B cell (primary cell): ENCODE measurements around the gene PPP1R3E. TPM values are rescaled to one million over a fixed set of nuclear protein-coding genes. Genes with fewer than 3 reads are reported as not detected.

ENCODE experiments used
- ATAC-seq: fragments of 200-7000 bp; cut with Tn5 transposase; one replicate; pipeline ENCODE4 v1.10.0; 2021; ENCODE audit warnings: low read depth, mild to moderate bottlenecking, moderate number of reproducible peaks, moderate library complexity
- CTCF ChIA-PET: fragments of 350-600 bp; sonication (Branson Sonifier 250); formaldehyde crosslinking; loops from one replicate; lab custom pipeline; 2021; ENCODE audit warnings: antibody characterized with exemption, inconsistent platforms; lab: Charles Lee
- POLR2A ChIA-PET: fragments of 350-600 bp; sonication (Branson Sonifier 250); formaldehyde crosslinking; loops from one replicate; lab custom pipeline; 2021; ENCODE audit warnings: antibody characterized with exemption; lab: Charles Lee
- DNase-seq: peaks from one replicate; pipeline ENCODE4 v3.0.0; 2013
- H2AFZ ChIP-seq: 2 replicates; pipeline ENCODE4 v1.6.1; 2012; ENCODE audit warnings: mild to moderate bottlenecking, low read depth, low read length; ENCODE audit not compliant: insufficient read depth, poor library complexity, severe bottlenecking
- H3K27ac ChIP-seq, 2 donors: 1 replicate in 1 of 2; 2 replicates in 1 of 2; pipeline ENCODE4 v1.5.1; 2012 to 2013; ENCODE audit warnings: low read length in 2 of 2, mild to moderate bottlenecking in 2 of 2, moderate library complexity in 1 of 2
- H3K27me3 ChIP-seq, 4 experiments: fragments of 200-600 bp in 1 of 4; sonication (generic) in 1 of 4; replicated peaks in 1 of 4; 1 replicate in 2 of 4; 2 replicates in 2 of 4; pipeline versions ENCODE4 v1.6.1 to v1.7.0; 2013 to 2016; ENCODE audit warnings: low read length in 3 of 4, mild to moderate bottlenecking in 2 of 4, mixed read lengths in 1 of 4, moderate library complexity in 1 of 4; ENCODE audit not compliant: insufficient read depth in 4 of 4, control insufficient read depth in 3 of 4; ENCODE audit errors: control extremely low read depth in 1 of 4
- H3K36me3 ChIP-seq, 2 experiments: replicated peaks in 1 of 2; 1 replicate in 1 of 2; 2 replicates in 1 of 2; pipeline versions ENCODE4 v1.6.1 to v1.7.1; 2013; ENCODE audit warnings: low read length in 1 of 2; ENCODE audit not compliant: insufficient read depth in 2 of 2, control insufficient read depth in 1 of 2; ENCODE audit errors: control extremely low read depth in 1 of 2, extremely low read depth in 1 of 2
- H3K4me1 ChIP-seq, 2 donors: fragments of 200-600 bp in 1 of 2; sonication (generic) in 1 of 2; 1 replicate in 1 of 2; 2 replicates in 1 of 2; pipeline versions ENCODE4 v1.5.1 to v1.6.1; 2013 to 2017; ENCODE audit warnings: low read length in 2 of 2; ENCODE audit not compliant: control insufficient read depth in 2 of 2, insufficient read depth in 2 of 2
- H3K4me2 ChIP-seq: replicated peaks from 2 replicates; pipeline ENCODE3; 2012; ENCODE audit warnings: mild to moderate bottlenecking, low read depth, low read length; ENCODE audit not compliant: poor library complexity, severe bottlenecking
- H3K4me3 ChIP-seq, 5 experiments: fragments of 200-600 bp in 1 of 5; sonication (generic) in 1 of 5; 1 replicate in 3 of 5; 2 replicates in 2 of 5; pipeline versions ENCODE4 v1.5.1 to v1.7.0; 2011 to 2016; ENCODE audit warnings: low read length in 4 of 5, mild to moderate bottlenecking in 4 of 5, low read depth in 2 of 5, control low read depth in 1 of 5, moderate library complexity in 1 of 5; ENCODE audit not compliant: insufficient read depth in 1 of 5; ENCODE audit errors: control extremely low read depth in 1 of 5, extremely low read depth in 1 of 5
- H3K79me2 ChIP-seq: fragments of 200-600 bp; sonication (generic); one replicate; pipeline ENCODE4 v1.6.0; 2016; ENCODE audit warnings: low read length; ENCODE audit not compliant: control insufficient read depth, insufficient read depth
- H3K9ac ChIP-seq: fragments of 200-600 bp; sonication (generic); 2 replicates; pipeline ENCODE4 v1.6.1; 2017; ENCODE audit warnings: mild to moderate bottlenecking, low read length, moderate library complexity
- H3K9me3 ChIP-seq, 3 donors: one replicate each; pipeline versions ENCODE4 v1.6.1 to v1.7.1; 2013; ENCODE audit warnings: low read length in 2 of 3; ENCODE audit not compliant: control insufficient read depth in 2 of 3, insufficient read depth in 1 of 3; ENCODE audit errors: control extremely low read depth in 1 of 3
- H4K20me1 ChIP-seq: 2 replicates; pipeline ENCODE4 v1.6.0; 2012; ENCODE audit warnings: mild to moderate bottlenecking, low read length; ENCODE audit not compliant: insufficient read depth, control insufficient read depth, poor library complexity, severe bottlenecking
- H3K27ac Mint-ChIP-seq: one replicate; pipeline ENCODE4 v1.8.0; 2021; ENCODE audit warnings: mixed read lengths
- H3K27me3 Mint-ChIP-seq: one replicate; pipeline ENCODE4 v1.8.0; 2021; ENCODE audit warnings: mixed read lengths
- H3K4me1 Mint-ChIP-seq: one replicate; pipeline ENCODE4 v1.8.0; 2021; ENCODE audit warnings: mixed read lengths
- H3K4me3 Mint-ChIP-seq: one replicate; pipeline ENCODE4 v1.8.0; 2021; ENCODE audit warnings: mixed read lengths
- H3K9me3 Mint-ChIP-seq: one replicate; pipeline ENCODE4 v1.8.0; 2022; ENCODE audit warnings: mixed read lengths; ENCODE audit not compliant: insufficient read depth
- CTCF ChIP-seq: fragments of 200-600 bp; IDR thresholded peaks from one replicate; pipeline ENCODE4 v1.8.0; 2022; ENCODE audit warnings: antibody characterized with exemption, mild to moderate bottlenecking
- EZH2 ChIP-seq: IDR thresholded peaks from 2 replicates; pipeline ENCODE4 v1.6.1; 2012; ENCODE audit warnings: borderline replicate concordance, low read depth, mild to moderate bottlenecking, moderate library complexity, low read length; ENCODE audit not compliant: insufficient read depth, poor library complexity, severe bottlenecking
- WGBS: methylation state at CpG from one replicate; pipeline ENCODE4 v1.1.5; 2013; ENCODE audit warnings: missing lambda C conversion rate; ENCODE audit not compliant: insufficient coverage; 5-methylcytosine and 5-hydroxymethylcytosine counted together
- intact Hi-C: fragments of 100-400 bp; cut with micrococcal nuclease; formaldehyde crosslinking; loops from one replicate; pipeline ENCODE4 v1.10.0; 2022
- polyA plus RNA-seq: library from polyadenylated mRNA; depleted of rRNA; stranded (reverse); fragments of >200 nt; gene quantifications from 2 replicates; pipeline ENCODE4 v1.2.3, GENCODE V29; 2012
- total RNA-seq, 2 donors: library from RNA; stranded (reverse); fragments of 120-200 nt in 1 of 2; gene quantifications; 1 replicate in 1 of 2; 2 replicates in 1 of 2; pipeline versions ENCODE4 v1.2.3 to v1.2.4, GENCODE V29; 2013 to 2022

PPP1R3E gene
- total and polyA plus RNA-seq, 2 donors (not counting 1 experiment from before 2014, with no cell fraction given) = 56.9 to 76.7 TPM

GRCh38 chr14:23319746-23320583 is 17.3 kb upstream of the PPP1R3E start:
- intact Hi-C loops = loop anchor here (2.0 kb wide), 4 partner anchors 231 to 1123 kb away; partner anchors contain the start of genes PSMB5, SDR39U1 and ZFHX2
- 82% methylated on average over 8 of the region's 17 CpGs for WGBS
- Histone ChIP-seq H4K20me1 (peaks cover 13% of the 10 kb centered on the region), H3K36me3 (peaks cover 7 to 24% of the 10 kb centered on the region in 2 experiments), H3K4me2 (peak overlapping the region; percentile 83), H2AFZ (peak overlapping the region; percentile 87), H3K27ac (peak overlapping the region; percentile 91 to 99), H3K79me2 (peaks cover 15% of the 10 kb centered on the region), H3K9ac (peak overlapping the region; percentile 81), H3K9me3 (no peaks in the 10 kb centered on the region), H3K4me3 (peak overlapping the region; percentile 44 to 81 (median 62)), H3K4me1 (peaks cover 21 to 24% of the 10 kb centered on the region in 2 donors), H3K27me3 (no peaks in the 10 kb centered on the region)
- no peaks in the 10 kb centered on the region for H3K27me3 Mint-ChIP-seq
- H3K4me1 Mint-ChIP-seq = peaks cover 33% of the 10 kb centered on the region
- DNase-seq (no peak), ATAC-seq (no peak)
- peak overlapping the region; percentile 99 for H3K27ac Mint-ChIP-seq
- TF ChIP-seq EZH2 = no peak
- TF ChIP-seq CTCF = no peak
- POLR2A ChIA-PET = interaction anchor here (0.5 to 4.4 kb wide), 7 partner anchors 13 to 1266 kb away, joined by 3 to 84 read pairs (median 4); partner anchors contain the start of genes ACIN1, BCL2L2, C14orf119 and PPP1R3E
- CTCF ChIA-PET = interaction anchor here (0.9 to 6.7 kb wide), 8 partner anchors 9 to 1112 kb away, joined by 3 to 56 read pairs (median 8); partner anchors contain the start of genes BCL2L2 and PPP1R3E
- no peaks in the 10 kb centered on the region for H3K9me3 Mint-ChIP-seq
- H3K4me3 Mint-ChIP-seq = peak overlapping the region; percentile 93

DNA sequence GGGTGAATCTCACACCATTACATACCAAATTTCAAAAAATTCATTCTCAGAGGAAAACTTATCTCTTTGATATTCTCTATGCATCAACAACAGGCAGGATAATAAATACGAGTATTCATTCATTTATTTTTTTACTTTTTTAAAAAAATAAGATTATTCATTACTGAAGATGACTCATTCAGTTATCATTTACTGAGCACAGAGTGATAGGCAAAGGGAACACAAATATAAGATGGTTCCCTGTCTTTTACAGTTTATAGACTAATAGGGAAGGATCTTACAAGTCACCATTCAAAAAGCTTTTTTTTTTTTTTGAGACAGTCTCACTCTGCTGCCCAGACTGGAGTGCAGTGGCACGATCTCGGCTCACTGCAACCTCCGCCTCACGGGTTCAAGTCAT is 13.6 kb upstream of the PPP1R3E start:
- CTCF ChIA-PET = no interaction called here

More for the DNA sequence above, 13.6 kb upstream of the PPP1R3E start:
- Histone ChIP-seq H3K4me2 (no peak overlapping the region), H3K79me2 (no peaks in the 10 kb centered on the region), H3K27me3 (no peaks in the 10 kb centered on the region), H3K27ac (no peak overlapping the region), H4K20me1 (no peaks in the 10 kb centered on the region), H3K4me3 (no peak overlapping the region), H3K36me3 (no peaks in the 10 kb centered on the region), H2AFZ (no peak overlapping the region), H3K4me1 (peaks cover 9 to 10% of the 10 kb centered on the region in 2 donors), H3K9me3 (no peaks in the 10 kb centered on the region), H3K9ac (no peak overlapping the region)
- no peak for ATAC-seq
- intact Hi-C loops = no loop called here
- peaks cover 15% of the 10 kb centered on the region for H3K4me1 Mint-ChIP-seq
- TF ChIP-seq CTCF (no peak), EZH2 (no peak)
- POLR2A ChIA-PET = interaction anchor here (0.6 to 0.7 kb wide), 2 partner anchors 9 to 13 kb away, joined by 3 read pairs; no protein-coding TSS in a partner anchor
- no peak overlapping the region for H3K27ac Mint-ChIP-seq
- H3K9me3 Mint-ChIP-seq = no peaks in the 10 kb centered on the region
- H3K27me3 Mint-ChIP-seq = no peaks in the 10 kb centered on the region
- DNase-seq = no peak
- H3K4me3 Mint-ChIP-seq = no peak overlapping the region
- WGBS = 94% methylated on average over 4 of the region's 5 CpGs
